Colonic mucosa (tissue), 4 donors: Measurements from ENCODE around the gene GPC6. TPM values are rescaled to one million over a fixed set of nuclear protein-coding genes. Genes with fewer than 3 reads are reported as not detected.

Source experiments
- DNase-seq: peaks from one replicate; pipeline ENCODE4 v3.0.0-alpha.2; 2020
- H3K27ac ChIP-seq: fragments of 200-600 bp; one replicate; pipeline ENCODE4 v1.8.0; 2021
- H3K27me3 ChIP-seq: fragments of 200-600 bp; one replicate; pipeline ENCODE4 v1.8.0; 2021
- H3K36me3 ChIP-seq: fragments of 200-600 bp; one replicate; pipeline ENCODE4 v1.8.0; 2021
- H3K4me1 ChIP-seq: fragments of 200-600 bp; one replicate; pipeline ENCODE4 v1.8.0; 2021; ENCODE audit warnings: mild to moderate bottlenecking
- H3K4me3 ChIP-seq: fragments of 200-600 bp; one replicate; pipeline ENCODE4 v1.8.0; 2021
- H3K9ac ChIP-seq, 2 donors: one replicate each; pipeline ENCODE4 v1.7.0; 2013; ENCODE audit warnings: control low read depth in 2 of 2, low read depth in 2 of 2, low read length in 2 of 2
- H3K9me3 ChIP-seq: fragments of 200-600 bp; one replicate; pipeline ENCODE4 v1.8.0; 2021
- intact Hi-C: fragments of 100-400 bp; cut with DNase I; formaldehyde crosslinking; loops from one replicate; pipeline ENCODE4 v1.14.1; 2022
- total RNA-seq, 2 donors: library from RNA; stranded (reverse); fragmentation: NEBNext Ultra II Directional in 1 of 2; extraction: Animal tissue kit (Norgen Biotek cat#: 25700) in 1 of 2; gene quantifications; one replicate each; pipeline ENCODE4 v1.2.1, GENCODE V29; 2021
- TF ChIP-seq, protein P1 (sequence below): fragments of 200-600 bp; IDR thresholded peaks from one replicate; pipeline ENCODE4 v1.8.0; 2022; ENCODE audit warnings: antibody characterized with exemption, mild to moderate bottlenecking
- donor health status: healthy.
- donor health status: DM: no; HTN: no; CAD: no.
- donor health status: DM: no; HTN: no; CAD: no.

The GPC6 gene
- total RNA-seq, 2 donors from 2014 or later: 2.3 to 4.0 TPM

DNA sequence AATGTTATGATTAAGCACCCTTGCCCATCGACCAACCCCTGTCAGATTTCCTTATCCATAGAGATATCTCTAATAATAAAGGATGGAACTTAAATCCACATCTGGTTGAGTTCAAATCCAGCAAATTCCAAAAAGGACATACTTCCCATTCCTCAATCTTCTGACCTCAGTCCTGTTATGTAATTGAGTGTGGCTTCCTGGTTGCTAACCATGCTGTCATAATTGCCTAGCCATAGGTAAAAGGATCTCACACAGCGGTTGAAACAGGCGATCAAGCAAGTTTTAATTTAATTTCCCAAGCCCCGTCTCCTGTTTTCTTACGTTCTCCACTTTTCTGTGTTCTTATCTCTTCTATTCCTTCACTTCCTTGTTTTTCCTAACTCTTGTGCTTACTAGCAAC lies 550.3 kb downstream of the GPC6 start:
- Histone ChIP-seq H3K27ac (peak overlapping the region; percentile 22), H3K27me3 (no peaks in the 10 kb centered on the region), H3K9me3 (no peaks in the 10 kb centered on the region), H3K4me1 (no peaks in the 10 kb centered on the region), H3K9ac (no peak overlapping the region), H3K4me3 (no peak overlapping the region), H3K36me3 (no peaks in the 10 kb centered on the region)
- no peak for DNase-seq
- TF ChIP-seq, protein P1, sequence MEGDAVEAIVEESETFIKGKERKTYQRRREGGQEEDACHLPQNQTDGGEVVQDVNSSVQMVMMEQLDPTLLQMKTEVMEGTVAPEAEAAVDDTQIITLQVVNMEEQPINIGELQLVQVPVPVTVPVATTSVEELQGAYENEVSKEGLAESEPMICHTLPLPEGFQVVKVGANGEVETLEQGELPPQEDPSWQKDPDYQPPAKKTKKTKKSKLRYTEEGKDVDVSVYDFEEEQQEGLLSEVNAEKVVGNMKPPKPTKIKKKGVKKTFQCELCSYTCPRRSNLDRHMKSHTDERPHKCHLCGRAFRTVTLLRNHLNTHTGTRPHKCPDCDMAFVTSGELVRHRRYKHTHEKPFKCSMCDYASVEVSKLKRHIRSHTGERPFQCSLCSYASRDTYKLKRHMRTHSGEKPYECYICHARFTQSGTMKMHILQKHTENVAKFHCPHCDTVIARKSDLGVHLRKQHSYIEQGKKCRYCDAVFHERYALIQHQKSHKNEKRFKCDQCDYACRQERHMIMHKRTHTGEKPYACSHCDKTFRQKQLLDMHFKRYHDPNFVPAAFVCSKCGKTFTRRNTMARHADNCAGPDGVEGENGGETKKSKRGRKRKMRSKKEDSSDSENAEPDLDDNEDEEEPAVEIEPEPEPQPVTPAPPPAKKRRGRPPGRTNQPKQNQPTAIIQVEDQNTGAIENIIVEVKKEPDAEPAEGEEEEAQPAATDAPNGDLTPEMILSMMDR: no peak
- intact Hi-C loops: no loop called here

DNA sequence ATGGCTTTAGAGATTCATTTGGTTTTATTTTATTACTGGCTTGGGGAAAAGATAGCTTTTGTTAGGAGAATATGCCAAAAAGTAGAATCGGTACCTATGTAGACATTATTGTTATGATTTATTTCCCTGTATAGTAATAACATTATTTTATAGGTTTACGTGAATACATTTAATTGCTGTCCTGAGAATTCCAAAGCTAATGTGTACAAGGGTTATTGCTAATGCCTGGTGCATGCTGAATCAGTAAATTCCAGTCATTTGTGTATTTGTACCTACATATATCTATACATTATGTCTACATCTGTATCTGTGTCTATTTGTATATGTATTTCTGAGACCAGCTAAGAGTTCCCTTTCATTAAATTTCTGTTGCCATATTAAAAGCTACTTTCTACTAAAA lies 550.9 kb downstream of the GPC6 start:
- no peaks in the 10 kb centered on the region for H3K4me1 ChIP-seq
- H3K9me3 ChIP-seq: no peaks in the 10 kb centered on the region
- intact Hi-C loops: no loop called here
- no peaks in the 10 kb centered on the region for H3K36me3 ChIP-seq
- H3K27me3 ChIP-seq: no peaks in the 10 kb centered on the region
- no peak overlapping the region for H3K4me3 ChIP-seq
- H3K9ac ChIP-seq: no peak overlapping the region
- TF ChIP-seq, protein P1: no peak
- H3K27ac ChIP-seq: no peak overlapping the region
- DNase-seq: no peak

DNA sequence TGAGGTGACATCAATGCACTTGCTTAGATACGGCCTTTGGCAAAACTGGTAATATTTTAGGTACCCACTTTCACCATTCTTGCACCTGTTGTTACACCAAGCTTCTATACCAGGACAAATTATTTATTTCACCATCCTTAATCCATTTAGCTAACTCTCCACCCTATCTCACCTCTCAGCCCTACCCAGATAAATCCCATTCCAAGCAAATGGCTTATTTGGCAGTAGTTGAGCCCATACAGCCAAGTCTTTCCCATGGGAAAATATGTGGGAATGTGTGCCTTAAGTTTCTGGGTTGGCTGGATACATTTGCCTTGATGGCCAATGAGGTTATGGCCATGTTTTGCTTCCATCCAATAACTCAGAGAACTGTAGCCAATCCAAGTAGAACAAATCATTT lies 551.9 kb downstream of the GPC6 start:
- Histone ChIP-seq H3K9me3 (no peaks in the 10 kb centered on the region), H3K36me3 (no peaks in the 10 kb centered on the region), H3K9ac (no peak overlapping the region), H3K27ac (no peak overlapping the region), H3K4me3 (no peak overlapping the region), H3K27me3 (no peaks in the 10 kb centered on the region), H3K4me1 (no peaks in the 10 kb centered on the region)
- no peak for DNase-seq
- intact Hi-C loops: no loop called here
- TF ChIP-seq, protein P1: no peak

DNA sequence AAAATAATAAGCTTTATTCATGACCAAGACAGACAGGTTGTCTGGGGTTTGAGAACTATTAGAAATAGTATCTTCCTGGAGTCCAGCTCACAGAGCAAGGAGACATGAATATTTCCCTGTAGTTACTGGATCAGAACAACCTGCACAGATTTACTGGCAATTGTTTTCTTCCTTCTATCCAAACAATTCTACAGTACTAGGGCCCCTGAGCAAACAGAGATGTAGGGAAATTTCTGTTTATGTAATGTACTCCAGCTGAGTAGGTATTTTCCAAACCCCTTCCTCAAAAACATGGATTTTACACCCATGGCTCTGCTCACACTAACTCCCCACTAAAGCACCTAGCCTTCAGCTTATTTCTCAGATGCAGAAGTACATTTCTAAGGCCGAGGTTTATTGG lies 557.6 kb downstream of the GPC6 start:
- Histone ChIP-seq H3K4me3 (no peak overlapping the region), H3K36me3 (no peaks in the 10 kb centered on the region), H3K4me1 (no peaks in the 10 kb centered on the region), H3K9ac (no peak overlapping the region), H3K27ac (no peak overlapping the region), H3K27me3 (no peaks in the 10 kb centered on the region), H3K9me3 (no peaks in the 10 kb centered on the region)
- TF ChIP-seq, protein P1: no peak
- no peak for DNase-seq
- intact Hi-C loops: no loop called here

DNA sequence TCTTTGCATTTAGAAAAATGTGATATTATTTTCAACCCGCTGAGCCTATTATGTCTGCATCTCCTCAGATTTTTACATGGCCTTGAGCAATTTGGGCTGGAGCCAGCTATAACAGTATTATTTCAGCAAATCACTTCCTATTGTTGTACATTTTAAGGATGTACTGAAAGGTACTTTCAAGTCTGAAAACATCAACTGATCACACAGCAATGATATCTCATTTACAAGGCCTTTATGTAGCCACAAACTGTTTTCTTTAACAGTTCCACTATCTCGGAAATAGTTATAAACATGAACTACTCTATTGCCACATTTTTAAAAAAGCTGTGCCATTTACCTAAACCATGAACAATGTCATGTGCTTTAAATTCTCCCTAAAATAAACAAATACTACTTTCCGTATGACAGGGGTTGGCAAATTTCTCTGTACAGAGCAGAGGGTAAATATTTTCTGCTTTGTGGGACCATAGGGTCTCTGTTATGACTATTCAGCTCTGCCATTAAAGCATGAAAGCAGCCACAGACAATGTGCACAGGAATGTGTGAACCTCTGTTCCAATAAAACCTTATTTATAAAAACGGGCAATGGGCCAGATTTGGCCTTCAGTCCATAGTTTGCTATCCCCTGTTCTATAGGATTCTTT lies 560.4 kb downstream of the GPC6 start:
- no peaks in the 10 kb centered on the region for H3K36me3 ChIP-seq
- no peak overlapping the region for H3K9ac ChIP-seq
- no peaks in the 10 kb centered on the region for H3K4me1 ChIP-seq
- H3K27me3 ChIP-seq: no peaks in the 10 kb centered on the region
- TF ChIP-seq, protein P1: no peak
- no peak for DNase-seq
- H3K4me3 ChIP-seq: no peak overlapping the region
- no peaks in the 10 kb centered on the region for H3K9me3 ChIP-seq
- intact Hi-C loops: no loop called here
- no peak overlapping the region for H3K27ac ChIP-seq
